GM18873 (cell line): ENCODE results near the gene CUEDC2.

Experiments
- ATAC-seq: cut with Tn5 transposase; IDR thresholded peaks from one replicate; pipeline ENCODE4 v1.9.1; 2021; ENCODE audit warnings: mild to moderate bottlenecking, moderate library complexity, moderate number of reproducible peaks; ENCODE audit not compliant: unreplicated experiment, low FRiP score

Gene CUEDC2

DNA sequence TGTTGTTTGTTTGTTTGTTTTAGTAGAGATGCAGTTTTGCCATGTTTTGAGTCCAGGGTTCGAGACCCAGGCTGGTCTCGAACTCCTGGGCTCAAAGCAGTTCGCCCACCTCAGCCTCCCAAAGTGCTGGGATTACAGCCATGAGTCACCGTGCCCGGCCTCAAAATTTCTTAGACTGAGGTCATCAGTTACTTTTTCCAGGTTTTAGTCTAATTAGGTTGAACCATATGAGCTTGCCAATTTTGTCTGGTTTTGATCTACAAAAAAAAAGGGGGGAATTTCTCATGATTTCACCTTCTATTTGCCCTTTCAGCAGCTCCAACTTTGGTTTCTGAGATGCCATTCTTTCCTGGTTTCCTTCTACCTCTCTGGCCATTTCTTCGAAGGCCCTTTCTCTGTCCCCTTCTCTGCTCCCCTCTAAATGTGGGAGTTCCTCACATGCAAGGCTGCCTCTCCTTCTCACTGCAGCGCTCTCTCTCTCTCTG lies 5.5 kb downstream of the CUEDC2 start:
- no peak for ATAC-seq

DNA sequence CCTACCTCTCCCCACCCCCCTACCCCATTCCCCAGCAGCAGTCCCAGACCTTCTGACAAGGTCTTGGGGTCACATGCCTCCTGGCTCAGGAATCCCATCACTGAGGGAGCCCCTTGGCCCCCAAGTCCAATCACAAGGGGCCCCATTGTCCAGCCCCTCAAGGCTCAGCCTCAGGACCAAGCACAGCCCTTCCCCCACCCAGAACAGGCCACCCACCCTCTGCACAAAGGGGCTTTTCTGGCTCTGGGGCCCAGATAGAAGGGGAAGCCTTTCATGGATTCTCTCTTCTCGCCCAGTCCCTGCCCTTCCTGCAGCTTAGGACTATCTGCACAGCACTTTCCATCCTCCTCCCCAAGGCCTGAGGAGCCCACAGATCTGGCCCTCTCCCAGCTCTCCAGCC lies 6.9 kb downstream of the CUEDC2 start:
- ATAC-seq = no peak

DNA sequence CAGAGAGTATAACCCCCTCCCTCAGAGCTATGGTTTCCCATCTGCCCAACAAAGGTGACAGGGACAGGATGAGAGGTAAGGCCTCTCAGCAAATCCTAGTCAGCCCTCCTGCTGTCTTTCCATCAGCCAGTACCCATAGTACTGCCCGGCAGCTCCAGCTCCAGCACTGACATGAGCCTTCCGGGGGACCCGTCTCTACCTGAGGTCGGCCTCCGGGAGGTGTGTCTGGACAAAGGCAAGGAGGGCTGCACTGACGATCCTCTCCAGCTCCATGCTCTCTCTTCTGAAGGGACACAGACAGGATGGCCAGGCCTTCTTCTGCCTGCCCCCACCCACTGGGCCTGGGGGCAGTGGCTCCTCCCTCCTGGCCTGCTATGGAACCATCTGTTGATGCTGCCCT lies 7.5 kb downstream of the CUEDC2 start:
- ATAC-seq = no peak

DNA sequence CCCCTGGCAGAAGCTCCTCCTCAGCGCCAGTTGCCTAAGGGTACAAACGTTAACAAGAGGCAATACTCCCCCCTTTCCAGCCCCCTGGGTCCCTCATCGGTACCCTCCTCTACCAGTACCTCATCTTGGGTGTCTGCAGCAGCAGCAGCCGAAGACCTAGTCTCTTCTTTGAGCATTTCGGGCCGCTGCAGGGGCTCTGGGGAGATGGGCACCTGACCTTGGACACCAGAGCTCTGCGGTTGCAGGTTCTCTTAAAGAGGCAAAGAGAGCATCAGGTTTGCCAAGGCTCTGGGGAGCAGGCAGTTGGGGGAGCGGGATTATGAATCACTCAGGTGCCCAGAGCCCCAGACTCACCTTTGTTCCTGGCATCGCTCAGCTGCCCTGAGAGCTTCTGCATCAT lies 8.2 kb downstream of the CUEDC2 start:
- no peak for ATAC-seq

DNA sequence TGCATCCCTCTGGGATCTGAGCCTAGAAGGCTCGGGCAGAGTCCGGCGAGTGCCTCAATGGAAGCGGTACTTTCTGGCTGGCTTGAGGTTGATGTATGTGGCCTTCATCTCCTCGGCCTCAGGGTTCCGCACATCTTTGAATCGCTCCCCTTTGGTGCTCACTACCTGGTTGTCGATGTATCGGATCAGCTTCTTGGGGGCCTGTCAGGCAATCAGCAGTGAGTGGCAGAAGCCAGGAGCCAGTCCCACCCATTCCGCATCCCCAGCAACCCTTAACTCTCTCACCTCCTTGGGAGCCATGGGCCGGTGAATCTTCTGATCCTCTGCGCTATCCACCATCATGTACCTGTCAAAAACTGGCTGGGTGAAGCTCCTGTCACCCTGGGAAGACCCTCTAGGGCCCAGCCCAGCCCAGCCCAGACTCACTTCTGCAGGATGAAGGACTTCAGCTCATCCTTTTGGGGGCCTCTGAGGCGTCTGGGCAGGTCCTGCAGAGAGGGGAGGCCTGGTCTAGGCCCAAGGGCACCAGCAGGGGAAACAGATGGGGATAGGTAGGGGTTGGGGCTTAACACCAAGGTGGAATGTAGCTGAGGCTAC lies 8.9 kb downstream of the CUEDC2 start:
- no peak for ATAC-seq

DNA sequence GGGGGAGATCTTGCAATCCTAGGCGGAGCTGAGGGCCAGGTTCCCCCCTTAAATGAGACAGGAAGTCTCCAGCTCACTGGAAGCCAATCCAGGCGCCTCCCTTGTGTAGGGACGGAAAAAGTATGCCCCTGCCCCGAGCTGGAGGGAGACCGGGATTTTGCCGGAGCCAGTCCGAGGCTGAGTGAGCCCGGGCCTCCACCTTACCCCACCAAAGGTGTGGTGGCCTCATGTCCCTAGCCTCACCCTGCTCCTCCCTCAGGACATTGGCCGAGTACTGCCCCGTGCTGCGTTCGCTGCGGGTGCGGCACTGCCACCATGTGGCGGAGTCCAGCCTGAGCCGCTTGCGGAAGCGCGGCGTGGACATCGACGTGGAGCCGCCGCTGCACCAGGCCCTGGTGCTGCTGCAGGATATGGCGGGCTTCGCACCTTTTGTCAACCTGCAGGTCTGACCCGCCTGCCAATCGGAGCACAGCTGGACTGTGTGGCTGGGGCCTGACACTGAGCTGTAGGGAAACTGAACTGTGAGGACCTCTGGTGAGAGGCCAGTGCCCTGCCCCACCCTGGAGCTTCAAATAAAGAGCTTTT lies 9.7 kb downstream of the CUEDC2 start:
- ATAC-seq = no peak

DNA sequence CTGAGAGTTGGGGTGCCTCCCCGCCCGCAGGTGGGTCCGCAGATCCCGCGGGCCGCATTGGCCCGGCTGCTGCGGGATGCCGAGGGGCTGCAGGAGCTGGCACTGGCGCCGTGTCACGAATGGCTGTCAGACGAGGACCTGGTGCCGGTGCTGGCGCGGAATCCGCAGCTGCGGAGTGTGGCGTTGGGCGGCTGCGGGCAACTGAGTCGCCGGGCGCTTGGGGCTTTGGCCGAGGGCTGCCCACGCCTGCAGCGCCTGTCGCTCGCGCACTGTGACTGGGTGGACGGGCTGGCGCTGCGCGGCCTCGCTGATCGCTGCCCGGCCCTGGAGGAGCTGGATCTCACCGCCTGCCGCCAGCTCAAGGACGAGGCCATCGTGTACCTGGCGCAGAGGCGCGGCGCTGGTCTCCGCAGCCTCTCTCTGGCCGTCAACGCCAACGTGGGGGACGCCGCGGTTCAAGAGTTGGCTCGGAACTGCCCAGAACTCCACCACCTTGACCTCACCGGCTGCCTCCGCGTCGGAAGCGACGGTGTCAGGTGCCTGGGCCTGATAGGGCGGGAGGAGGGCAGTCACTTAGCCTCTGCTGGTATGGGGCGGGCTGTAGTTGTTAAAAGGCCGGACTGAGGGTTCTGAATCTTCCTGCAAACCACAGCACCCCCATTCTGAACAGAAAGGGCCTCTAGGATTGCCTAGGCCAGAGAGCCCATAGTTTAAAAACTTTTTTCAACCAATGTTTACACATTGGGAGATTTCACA lies 10.4 kb downstream of the CUEDC2 start:
- ATAC-seq = no peak

DNA sequence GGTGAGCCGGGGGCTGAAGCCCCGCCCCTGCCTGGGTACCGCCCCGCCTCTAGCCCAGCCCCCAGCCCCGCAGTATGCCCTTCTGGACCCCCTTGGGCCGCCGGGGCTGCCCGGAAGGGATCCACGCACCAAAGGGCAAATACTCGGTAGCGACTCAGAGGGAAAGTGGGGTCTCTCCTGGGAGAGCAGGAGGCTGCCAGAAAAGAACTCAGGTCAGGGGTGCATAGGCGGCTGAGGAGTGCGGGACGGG lies 10.9 kb downstream of the CUEDC2 start:
- no peak for ATAC-seq

DNA sequence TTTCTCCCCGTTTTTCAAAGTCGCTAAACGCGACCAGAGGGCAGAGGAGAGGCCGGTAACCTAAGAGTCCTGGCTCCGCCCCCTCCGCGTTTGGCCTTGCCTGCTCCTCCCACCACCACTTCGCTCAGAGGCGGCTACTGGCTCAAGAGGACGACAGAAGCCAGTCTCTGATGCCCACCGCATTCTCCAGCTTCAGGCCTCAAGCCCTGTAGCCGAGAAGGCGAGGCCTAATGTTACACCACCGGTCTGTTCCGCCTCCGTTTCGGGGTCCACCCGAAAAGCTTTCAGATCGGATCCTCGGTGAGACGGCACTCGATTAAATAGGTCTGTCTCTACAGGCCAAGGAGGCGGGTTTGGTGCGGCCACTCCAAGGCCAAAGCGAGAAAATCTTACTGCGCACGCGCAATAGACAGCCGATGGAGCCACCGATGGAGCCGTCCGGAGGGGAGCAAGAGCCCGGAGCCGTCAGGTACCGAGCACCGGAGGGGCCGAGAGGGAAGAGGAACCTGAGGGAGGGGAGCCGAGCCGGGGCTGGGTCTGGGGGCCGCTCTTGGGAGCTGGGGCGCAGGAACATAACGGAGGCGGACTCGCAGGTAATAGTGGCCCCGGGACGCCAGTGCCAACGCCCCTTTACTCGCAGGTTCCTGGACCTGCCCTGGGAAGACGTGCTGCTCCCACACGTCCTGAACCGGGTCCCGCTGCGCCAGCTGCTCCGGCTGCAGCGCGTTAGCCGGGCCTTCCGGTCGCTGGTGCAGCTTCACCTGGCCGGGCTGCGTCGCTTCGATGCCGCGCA lies 11.5 kb downstream of the CUEDC2 start, which contains the start of gene FBXL15:
Gene FBXL15, plus strand, starts transcription at position 123 of the 793 bp plus-strand sequence. Its CDS starts 294 bp downstream, at position 417.
- ATAC-seq = peak; percentile 67

DNA sequence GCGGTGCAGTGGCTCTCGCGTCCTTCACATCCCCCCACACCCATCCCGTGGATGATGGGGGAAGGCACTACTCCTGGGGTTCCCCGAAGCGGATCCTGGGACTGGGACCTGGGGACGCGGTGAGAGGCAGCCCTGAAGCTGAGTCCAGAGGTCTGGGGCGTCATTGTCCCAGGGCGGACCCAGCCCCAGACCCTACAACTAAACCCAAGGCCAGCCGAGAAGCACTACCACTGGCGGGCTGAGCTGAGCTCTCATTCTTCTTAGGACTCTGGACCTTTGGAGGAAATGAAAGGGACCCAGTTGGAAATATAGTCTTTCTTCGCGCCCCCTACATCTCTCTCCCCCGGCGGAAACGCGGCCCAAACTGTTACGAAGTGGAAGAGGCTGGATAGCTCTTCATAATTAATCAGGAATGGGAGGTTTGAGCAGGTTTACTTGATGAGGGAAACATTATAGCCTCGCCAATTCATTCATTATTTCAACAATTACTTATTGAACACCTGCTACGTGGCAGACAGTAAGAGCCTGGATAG lies 12.1 kb downstream of the CUEDC2 start:
- no peak for ATAC-seq

DNA sequence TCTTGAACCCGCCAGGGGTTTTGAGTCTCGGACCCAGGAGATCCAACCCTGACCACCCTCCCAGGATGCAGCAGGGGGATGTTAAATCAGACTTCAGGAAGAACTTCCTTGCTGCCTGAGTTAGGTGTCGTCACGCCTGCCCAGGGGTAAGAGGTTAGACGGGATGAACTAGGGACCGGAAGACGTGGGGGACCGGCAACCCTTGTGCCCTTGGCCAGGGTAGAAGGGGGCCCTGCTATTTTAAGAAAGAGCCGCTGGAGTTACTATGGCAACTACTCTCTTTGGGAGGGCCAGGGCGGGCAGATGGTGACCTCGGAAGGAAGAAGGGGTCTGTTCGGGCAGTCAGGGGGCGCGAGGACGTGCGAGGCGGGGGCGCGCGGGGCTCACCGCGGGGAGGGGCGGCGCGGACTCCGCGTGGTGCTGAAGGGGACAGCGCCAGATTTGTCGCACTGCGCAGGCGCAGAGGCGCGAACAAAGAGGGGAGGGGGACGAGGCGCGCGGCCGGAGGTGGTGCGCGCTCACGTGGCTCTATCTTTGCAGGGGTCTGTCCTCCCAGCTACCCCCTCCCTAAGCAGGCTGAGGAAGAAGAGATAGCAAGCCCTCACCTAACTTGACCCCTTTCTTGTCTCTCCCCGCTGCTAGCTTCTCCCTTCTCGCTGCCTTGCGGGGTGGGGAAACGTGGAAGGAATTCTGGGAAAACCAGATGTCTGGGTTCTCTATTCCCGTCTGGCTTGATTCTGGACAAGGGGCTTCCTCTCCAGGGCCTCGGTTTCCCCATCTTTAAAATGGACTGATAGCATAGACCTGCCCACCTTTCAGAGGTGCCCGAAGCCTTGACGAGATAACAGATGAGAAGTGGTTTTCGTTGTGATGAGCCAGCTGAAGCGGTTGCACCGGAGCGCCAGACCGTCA lies 12.8 kb downstream of the CUEDC2 start:
- ATAC-seq = no peak

DNA sequence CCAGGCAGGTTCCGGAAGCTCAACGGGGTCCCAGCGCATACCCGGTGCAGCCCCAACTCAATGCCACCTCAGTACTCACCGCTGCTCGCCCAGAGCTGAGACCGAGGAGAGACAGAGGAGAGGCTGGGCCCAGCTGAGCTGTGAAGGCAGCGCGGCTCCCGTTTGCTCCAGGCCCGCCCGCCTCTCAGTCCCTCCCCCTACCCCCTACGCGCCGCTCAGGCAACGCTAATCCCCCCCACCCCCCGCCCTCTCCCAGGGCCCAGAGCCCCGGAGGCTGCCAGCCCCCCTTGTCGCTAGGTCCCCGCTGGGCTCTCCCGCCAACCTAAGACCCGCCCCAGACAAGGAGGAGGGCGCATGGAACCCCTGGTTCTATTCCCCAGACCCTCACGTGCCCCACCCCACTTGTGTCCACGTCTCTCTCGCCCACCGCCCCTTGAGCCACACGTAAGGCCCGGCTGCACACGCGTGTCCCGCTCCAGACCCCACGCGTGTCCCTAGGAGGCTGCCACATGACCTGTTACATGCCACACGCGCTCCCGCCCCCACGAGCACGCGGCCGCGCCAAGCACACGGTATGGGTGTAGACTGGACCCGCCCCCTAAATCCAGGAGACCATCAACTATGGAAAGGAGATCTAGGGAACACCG lies 13.6 kb downstream of the CUEDC2 start, which contains the start of gene PSD:
Gene PSD, minus strand, starts transcription at position 164 of the 647 bp plus-strand sequence. CDS start 1,747 bp downstream, outside the sequence.
- no peak for ATAC-seq

DNA sequence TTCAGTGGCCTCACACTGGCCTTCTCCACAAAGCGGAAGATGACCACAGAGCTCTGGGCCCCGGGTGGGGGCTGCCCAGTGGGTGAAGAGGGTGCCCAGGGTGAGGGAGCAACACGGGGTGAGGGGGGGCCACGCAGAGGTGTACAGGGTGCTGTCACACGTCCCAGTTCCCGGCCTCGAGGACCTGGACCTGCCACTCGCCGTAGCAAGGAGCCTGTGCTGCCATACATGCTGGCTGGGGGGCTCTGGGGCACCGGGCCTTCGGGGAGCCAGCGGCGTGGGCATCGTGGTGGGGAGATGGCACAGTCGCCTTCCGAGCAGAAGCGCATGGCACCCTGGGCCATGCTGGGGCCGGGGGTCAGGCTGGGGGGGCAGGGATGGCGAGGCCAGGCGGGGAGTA lies 15.7 kb downstream of the CUEDC2 start:
- ATAC-seq = no peak

DNA sequence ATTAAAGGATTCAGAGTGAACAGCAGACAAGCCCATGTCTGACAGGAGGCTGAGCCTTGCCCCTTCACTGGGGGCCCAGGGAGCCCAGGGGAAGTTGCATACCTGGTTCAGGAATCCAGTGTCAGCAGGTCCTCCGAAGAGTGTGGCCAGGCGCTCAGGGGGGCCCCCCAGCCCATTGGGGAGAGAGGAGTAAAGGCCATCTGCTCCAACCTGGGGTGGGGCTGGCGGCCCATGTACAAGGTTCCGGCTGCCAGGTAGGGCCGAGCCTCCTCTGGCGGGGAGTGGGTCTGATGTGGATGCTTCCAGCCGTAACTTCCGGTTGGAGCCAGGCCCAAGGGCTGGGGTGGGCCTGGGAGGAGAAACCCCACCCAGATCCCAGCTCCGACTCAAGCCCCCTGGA lies 16.1 kb downstream of the CUEDC2 start:
- no peak for ATAC-seq

DNA sequence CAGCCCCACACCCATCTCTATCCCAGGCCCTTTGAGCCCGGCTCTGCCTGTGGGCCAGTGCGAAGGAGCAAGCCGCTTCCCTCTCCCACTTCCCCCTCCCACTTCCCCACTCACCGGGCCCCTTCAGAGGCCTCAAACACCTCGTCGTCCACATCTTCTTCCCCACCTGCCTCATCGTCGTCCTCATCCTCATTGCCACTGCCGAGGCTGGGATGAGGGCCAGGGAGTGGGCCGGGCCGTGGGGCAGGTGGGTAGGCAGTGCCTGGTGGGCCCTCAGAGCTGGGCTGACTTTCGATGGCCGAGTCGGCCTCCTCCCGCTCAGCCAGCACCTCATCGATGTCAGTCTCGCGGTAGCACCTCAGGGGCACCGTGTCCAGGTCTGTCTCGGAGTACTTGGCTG lies 17.6 kb downstream of the CUEDC2 start:
- ATAC-seq = no peak

DNA sequence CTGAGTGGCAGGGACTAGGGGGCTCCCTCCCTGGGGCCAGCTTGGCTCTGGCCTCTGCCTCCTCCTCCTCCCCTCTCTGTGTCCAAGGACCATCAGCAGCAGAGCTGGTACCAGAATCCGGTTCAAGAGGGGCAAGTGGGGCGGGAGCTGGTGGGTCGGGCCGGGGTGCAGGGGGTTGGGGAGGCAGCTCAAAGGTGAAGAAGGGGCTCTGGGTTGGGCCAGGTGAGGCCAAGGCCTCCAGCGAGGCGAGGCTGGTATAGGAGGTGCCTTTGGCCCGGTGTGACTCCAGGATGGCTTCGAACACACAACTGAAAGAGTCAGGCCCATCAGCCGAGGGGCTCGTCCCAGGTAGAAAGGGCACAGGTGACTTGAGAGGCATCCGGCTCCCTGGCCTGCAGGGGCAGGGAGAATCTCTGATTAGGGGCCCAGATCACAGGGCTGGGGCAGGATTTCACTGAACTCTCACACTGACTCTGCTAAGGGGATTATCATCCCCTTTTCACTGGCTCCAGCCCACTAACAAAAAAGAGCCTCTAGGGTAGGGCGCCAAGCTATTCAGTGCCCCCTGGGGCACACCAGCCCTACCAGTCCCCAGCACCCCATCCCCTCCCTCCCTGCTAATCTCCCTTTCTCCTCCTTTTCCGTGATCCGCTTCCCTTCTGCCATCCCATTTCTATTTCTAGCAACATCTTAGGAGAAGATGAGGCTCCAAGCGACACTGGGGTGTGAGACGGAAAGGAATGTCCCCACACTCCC lies 18.4 kb downstream of the CUEDC2 start:
- ATAC-seq = no peak

DNA sequence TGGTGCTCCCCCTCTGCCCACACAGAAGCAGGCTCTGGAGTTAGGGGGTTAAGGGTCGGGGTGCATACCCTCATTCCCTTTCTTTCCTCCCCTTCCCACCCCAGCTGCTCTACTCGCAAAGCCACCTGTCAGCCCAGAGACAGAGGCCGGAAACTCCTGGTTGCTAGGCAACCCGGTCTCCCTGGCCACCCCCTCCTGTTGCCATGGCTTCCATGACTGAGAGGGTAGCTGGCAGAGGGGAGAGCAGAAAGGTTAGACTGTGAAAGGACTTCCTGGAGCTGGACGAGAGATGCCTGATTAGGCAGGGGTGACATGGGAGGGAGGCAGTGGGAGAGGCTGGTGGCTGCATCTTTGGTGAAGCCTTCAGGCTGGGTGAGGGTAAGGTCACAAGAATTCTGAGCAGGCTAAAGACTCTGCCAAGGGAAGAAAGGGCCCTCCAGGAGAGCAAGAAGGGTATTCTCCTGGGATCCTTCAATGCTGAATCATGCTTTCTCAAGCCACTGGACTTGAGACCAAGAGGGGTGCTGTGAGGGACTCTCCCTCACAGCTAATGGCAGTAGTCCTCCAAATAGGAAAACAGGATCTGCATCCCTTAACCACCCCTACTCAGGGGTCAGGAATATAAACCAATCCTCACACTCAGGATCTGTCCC lies 19.2 kb downstream of the CUEDC2 start:
- no peak for ATAC-seq

DNA sequence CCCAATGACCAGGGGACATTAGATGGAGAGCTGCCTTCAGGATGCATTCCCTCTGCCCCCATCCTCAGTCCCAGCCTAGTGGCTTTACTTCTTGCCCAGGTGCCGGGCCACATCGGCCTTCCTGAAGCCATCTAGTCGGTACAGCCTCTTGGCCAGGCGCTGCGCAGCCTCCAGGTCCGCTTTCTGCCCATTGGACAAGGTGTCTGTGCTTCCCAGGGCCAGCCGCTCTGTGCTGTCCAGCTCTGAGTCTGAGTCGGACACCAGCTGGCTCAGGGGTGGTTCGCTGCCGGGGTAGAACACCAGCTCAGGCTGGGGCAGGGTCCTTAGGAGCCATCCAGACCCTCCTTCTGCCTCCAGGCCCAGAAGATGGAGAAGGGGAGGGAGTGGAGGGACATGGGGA lies 20.1 kb downstream of the CUEDC2 start:
- no peak for ATAC-seq
